ENCODE measurements around the gene DDC. TPM values are rescaled to one million over a fixed set of nuclear protein-coding genes. Genes with fewer than 3 reads are reported as not detected.

DDC gene
- total RNA-seq, 1 experiment from 2014 or later, result not detected

DNA sequence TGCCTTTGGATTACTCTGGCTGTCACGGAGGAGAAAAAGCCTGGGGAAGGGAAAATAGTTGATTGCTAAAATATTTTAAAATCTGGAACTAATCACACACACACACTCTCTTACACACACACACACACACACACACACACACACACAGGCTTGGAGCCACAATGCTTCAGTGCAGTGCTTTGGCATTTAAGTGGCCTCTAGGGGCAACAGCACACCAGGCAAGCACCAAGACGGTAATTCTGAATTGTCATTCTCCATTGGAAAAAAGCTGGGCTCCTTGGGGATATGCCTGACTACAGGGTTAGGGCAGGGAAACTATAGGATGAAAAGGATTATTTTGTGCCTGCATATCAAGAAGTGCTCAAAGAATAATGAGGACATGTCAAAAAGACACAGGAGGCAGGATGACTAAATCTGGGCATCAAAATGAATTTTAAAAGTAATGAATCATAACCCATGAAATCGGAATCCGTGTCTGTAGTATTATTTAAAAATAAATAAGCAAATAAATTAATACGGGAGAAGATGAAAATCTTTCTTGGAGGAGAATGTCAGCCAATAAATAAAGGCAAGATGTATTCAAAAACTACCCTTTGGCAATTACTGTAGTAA, 30.4 kb upstream of the DDC start:
- DNase-seq (ENCODE audit: low read depth, low spot score) (peak; percentile 34), ATAC-seq (peak; percentile 90)
- ChIA-PET RAD21 (ENCODE audit: low non-redundant PET in 1 of 2, low total read pairs in 2 of 2, uncharacterized antibody in 2 of 2, unreplicated experiment in 2 of 2) (interaction anchor here in 1 of 2 experiments (0.7 kb wide), 1 partner anchor 375 kb away, joined by 3 read pairs; no protein-coding TSS in a partner anchor), POLR2A (no interaction called here), CTCF (interaction anchor here (1.1 kb wide), 1 partner anchor 38 kb away, joined by 3 read pairs; no protein-coding TSS in a partner anchor)
- TF ChIP-seq, protein P1, sequence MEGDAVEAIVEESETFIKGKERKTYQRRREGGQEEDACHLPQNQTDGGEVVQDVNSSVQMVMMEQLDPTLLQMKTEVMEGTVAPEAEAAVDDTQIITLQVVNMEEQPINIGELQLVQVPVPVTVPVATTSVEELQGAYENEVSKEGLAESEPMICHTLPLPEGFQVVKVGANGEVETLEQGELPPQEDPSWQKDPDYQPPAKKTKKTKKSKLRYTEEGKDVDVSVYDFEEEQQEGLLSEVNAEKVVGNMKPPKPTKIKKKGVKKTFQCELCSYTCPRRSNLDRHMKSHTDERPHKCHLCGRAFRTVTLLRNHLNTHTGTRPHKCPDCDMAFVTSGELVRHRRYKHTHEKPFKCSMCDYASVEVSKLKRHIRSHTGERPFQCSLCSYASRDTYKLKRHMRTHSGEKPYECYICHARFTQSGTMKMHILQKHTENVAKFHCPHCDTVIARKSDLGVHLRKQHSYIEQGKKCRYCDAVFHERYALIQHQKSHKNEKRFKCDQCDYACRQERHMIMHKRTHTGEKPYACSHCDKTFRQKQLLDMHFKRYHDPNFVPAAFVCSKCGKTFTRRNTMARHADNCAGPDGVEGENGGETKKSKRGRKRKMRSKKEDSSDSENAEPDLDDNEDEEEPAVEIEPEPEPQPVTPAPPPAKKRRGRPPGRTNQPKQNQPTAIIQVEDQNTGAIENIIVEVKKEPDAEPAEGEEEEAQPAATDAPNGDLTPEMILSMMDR (IDR thresholded peaks at IDR 0.05 in 2 of 3, conservative IDR thresholded peaks at IDR 0.05 in 1 of 3; ENCODE audit: borderline replicate concordance in 1 of 3, insufficient read depth in 1 of 3, low read depth in 2 of 3, low read length in 2 of 3), result peak; percentile 13 to 70 (median 67); a peak in 5 of 6 replicates
- TF ChIP-seq, protein P2, sequence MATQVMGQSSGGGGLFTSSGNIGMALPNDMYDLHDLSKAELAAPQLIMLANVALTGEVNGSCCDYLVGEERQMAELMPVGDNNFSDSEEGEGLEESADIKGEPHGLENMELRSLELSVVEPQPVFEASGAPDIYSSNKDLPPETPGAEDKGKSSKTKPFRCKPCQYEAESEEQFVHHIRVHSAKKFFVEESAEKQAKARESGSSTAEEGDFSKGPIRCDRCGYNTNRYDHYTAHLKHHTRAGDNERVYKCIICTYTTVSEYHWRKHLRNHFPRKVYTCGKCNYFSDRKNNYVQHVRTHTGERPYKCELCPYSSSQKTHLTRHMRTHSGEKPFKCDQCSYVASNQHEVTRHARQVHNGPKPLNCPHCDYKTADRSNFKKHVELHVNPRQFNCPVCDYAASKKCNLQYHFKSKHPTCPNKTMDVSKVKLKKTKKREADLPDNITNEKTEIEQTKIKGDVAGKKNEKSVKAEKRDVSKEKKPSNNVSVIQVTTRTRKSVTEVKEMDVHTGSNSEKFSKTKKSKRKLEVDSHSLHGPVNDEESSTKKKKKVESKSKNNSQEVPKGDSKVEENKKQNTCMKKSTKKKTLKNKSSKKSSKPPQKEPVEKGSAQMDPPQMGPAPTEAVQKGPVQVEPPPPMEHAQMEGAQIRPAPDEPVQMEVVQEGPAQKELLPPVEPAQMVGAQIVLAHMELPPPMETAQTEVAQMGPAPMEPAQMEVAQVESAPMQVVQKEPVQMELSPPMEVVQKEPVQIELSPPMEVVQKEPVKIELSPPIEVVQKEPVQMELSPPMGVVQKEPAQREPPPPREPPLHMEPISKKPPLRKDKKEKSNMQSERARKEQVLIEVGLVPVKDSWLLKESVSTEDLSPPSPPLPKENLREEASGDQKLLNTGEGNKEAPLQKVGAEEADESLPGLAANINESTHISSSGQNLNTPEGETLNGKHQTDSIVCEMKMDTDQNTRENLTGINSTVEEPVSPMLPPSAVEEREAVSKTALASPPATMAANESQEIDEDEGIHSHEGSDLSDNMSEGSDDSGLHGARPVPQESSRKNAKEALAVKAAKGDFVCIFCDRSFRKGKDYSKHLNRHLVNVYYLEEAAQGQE (IDR thresholded peaks at IDR 0.05; ENCODE audit: low read depth), result no peak
- peak; percentile 52 for TF ChIP-seq RAD21 (IDR thresholded peaks at IDR 0.05; ENCODE audit: low read depth)
- no peak for TF ChIP-seq SIN3A (IDR thresholded peaks at IDR 0.05; ENCODE audit: low read depth)
- intact Hi-C loops (cut with micrococcal nuclease), result no loop called here
- BruUV-seq (replicated peaks), result no TSS peak
- H3K9me3 ChIP-seq (ENCODE audit: control insufficient read depth in 1 of 2, insufficient read depth in 1 of 2, low read depth in 1 of 2, low read length in 2 of 2), result no peaks in the 10 kb centered on the region
- H3K27me3 ChIP-seq (ENCODE audit: insufficient read depth, low read length), result no peaks in the 10 kb centered on the region
- H3K4me1 ChIP-seq (ENCODE audit: control insufficient read depth in 1 of 2, insufficient read depth in 2 of 2, low read length in 2 of 2), result no peaks in the 10 kb centered on the region
- no peak overlapping the region for H3K27ac ChIP-seq (ENCODE audit: low read depth, low read length)
- no peak overlapping the region for H3K9ac ChIP-seq (ENCODE audit: low read length)
- H3K79me2 ChIP-seq (ENCODE audit: insufficient read depth, low read length), result no peaks in the 10 kb centered on the region
- H3K4me2 ChIP-seq (ENCODE audit: low read length), result no peak overlapping the region
- H4K20me1 ChIP-seq (ENCODE audit: insufficient read depth), result no peaks in the 10 kb centered on the region
- peaks cover 0 to 2% of the 10 kb centered on the region in 2 experiments; a peak in 1 of 4 replicates for H3K36me3 ChIP-seq (ENCODE audit: control insufficient read depth in 1 of 2, insufficient read depth in 2 of 2, low read length in 2 of 2)
- no peaks in the 10 kb centered on the region for H3K9me2 ChIP-seq (ENCODE audit: insufficient read depth)
- H3K4me3 ChIP-seq (replicated peaks in 1 of 2; ENCODE audit: low read depth in 1 of 2, low read length in 2 of 2), result no peak overlapping the region
- no peak overlapping the region for H2AFZ ChIP-seq (ENCODE audit: low read depth, low read length, poor library complexity, severe bottlenecking)

All from HCT116 (cell line).